Colon (tissue), 2 donors: ENCODE measurements around the gene ARL10.

ENCODE experiments used
- FAIRE-seq: peaks from 2 replicates; lab custom pipeline; 2012; peaks lifted over from hg19 to GRCh38; lab: Jason Lieb, UNC
- donor health status: control.
- donor health status: control.

Gene ARL10

GRCh38 chr5:176410486-176411180 lies 45.3 kb downstream of the ARL10 start:
- no peak for FAIRE-seq

- FAIRE-seq: no peak
Observed at GRCh38 chr5:176412517-176413254, 47.4 kb downstream of the ARL10 start.

GRCh38 chr5:176413255-176413565 lies 47.9 kb downstream of the ARL10 start:
- no peak for FAIRE-seq

- no peak for FAIRE-seq
Observed at GRCh38 chr5:176413709-176414191, 48.5 kb downstream of the ARL10 start.

GRCh38 chr5:176414704-176415103 lies 49.4 kb downstream of the ARL10 start:
- FAIRE-seq: no peak

GRCh38 chr5:176415240-176415951 lies 50.1 kb downstream of the ARL10 start:
- no peak for FAIRE-seq

GRCh38 chr5:176415952-176416924 lies 51.0 kb downstream of the ARL10 start, which contains the start of gene CLTB:
TSS of gene CLTB (minus strand) at chr5:176416539. CDS start at chr5:176416363, 176 bp downstream.
- no peak for FAIRE-seq

- FAIRE-seq: no peak
Observed at GRCh38 chr5:176416965-176417364, 51.7 kb downstream of the ARL10 start.

- no peak for FAIRE-seq
Observed at GRCh38 chr5:176418251-176418650, 53.0 kb downstream of the ARL10 start.

- no peak for FAIRE-seq
Observed at GRCh38 chr5:176420086-176420485, 54.8 kb downstream of the ARL10 start.

GRCh38 chr5:176420972-176421544 lies 55.8 kb downstream of the ARL10 start:
- FAIRE-seq: no peak

- FAIRE-seq: no peak
Observed at GRCh38 chr5:176424181-176424580, 58.9 kb downstream of the ARL10 start.

GRCh38 chr5:176425138-176425537 lies 59.9 kb downstream of the ARL10 start:
- no peak for FAIRE-seq

GRCh38 chr5:176425791-176426190 lies 60.5 kb downstream of the ARL10 start:
- FAIRE-seq: no peak

GRCh38 chr5:176426876-176427275 lies 61.6 kb downstream of the ARL10 start:
- FAIRE-seq: no peak

- no peak for FAIRE-seq
Observed at GRCh38 chr5:176427971-176428370, 62.7 kb downstream of the ARL10 start.

- no peak for FAIRE-seq
Observed at GRCh38 chr5:176429972-176430371, 64.7 kb downstream of the ARL10 start.
